Epithelial cell of proximal tubule (primary cell): ENCODE results near the gene SERGEF. TPM values are rescaled to one million over a fixed set of nuclear protein-coding genes. Genes with fewer than 3 reads are reported as not detected.

Experiments used
- DNase-seq: peaks from one replicate; pipeline ENCODE4 v3.0.0-alpha.2; 2011; ENCODE audit warnings: low read depth
- H3K4me3 ChIP-seq: 2 replicates; pipeline ENCODE4 v1.5.1; 2011; ENCODE audit warnings: low read depth, mild to moderate bottlenecking, low read length
- CTCF ChIP-seq: conservative IDR thresholded peaks from 2 replicates; pipeline ENCODE4 v1.5.1; 2012; ENCODE audit warnings: low read depth, mild to moderate bottlenecking, low read length
- total RNA-seq: library from RNA; depleted of rRNA; stranded (reverse); fragments of >200 nt; gene quantifications from 2 replicates; pipeline ENCODE4 v1.2.3, GENCODE V29; 2015

SERGEF gene
- total RNA-seq, 1 donor from 2014 or later = 30.6 TPM

GRCh38 chr11:17767301-17767885 lies 245.5 kb downstream of the SERGEF start:
- DNase-seq = no peak
- no peak overlapping the region for H3K4me3 ChIP-seq
- no peak for TF ChIP-seq CTCF

- H3K4me3 ChIP-seq = no peak overlapping the region
- no peak for TF ChIP-seq CTCF
- no peak for DNase-seq
Measured at GRCh38 chr11:17766590-17766989, 246.3 kb downstream of the SERGEF start.

GRCh38 chr11:17766073-17766359 lies 246.8 kb downstream of the SERGEF start:
- TF ChIP-seq CTCF = no peak
- H3K4me3 ChIP-seq = no peak overlapping the region
- no peak for DNase-seq

GRCh38 chr11:17765356-17766072 lies 247.3 kb downstream of the SERGEF start:
- no peak for TF ChIP-seq CTCF
- no peak for DNase-seq

GRCh38 chr11:17764446-17765218 lies 248.2 kb downstream of the SERGEF start:
- H3K4me3 ChIP-seq = no peak overlapping the region
- no peak for TF ChIP-seq CTCF
- DNase-seq = no peak

More at GRCh38 chr11:17765356-17766072, 247.3 kb downstream of the SERGEF start:
- no peak overlapping the region for H3K4me3 ChIP-seq

- DNase-seq = no peak
- no peak for TF ChIP-seq CTCF
- H3K4me3 ChIP-seq = no peak overlapping the region
Measured at GRCh38 chr11:17763703-17764102, 249.1 kb downstream of the SERGEF start.

- TF ChIP-seq CTCF = no peak
- no peak for DNase-seq
Measured at GRCh38 chr11:17763244-17763643, 249.6 kb downstream of the SERGEF start.

More at GRCh38 chr11:17763244-17763643, 249.6 kb downstream of the SERGEF start:
- H3K4me3 ChIP-seq = no peak overlapping the region
